ENCODE results near the gene SSH3.
"Not testable (repeated sequence)": the region's sequence is repeated elsewhere in the genome, so short reads cannot be mapped to it uniquely, and the experiment has no call there.

SSH3 gene, protein sequence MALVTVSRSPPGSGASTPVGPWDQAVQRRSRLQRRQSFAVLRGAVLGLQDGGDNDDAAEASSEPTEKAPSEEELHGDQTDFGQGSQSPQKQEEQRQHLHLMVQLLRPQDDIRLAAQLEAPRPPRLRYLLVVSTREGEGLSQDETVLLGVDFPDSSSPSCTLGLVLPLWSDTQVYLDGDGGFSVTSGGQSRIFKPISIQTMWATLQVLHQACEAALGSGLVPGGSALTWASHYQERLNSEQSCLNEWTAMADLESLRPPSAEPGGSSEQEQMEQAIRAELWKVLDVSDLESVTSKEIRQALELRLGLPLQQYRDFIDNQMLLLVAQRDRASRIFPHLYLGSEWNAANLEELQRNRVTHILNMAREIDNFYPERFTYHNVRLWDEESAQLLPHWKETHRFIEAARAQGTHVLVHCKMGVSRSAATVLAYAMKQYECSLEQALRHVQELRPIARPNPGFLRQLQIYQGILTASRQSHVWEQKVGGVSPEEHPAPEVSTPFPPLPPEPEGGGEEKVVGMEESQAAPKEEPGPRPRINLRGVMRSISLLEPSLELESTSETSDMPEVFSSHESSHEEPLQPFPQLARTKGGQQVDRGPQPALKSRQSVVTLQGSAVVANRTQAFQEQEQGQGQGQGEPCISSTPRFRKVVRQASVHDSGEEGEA

GRCh38 chr11:67303132-67303834 lies at the start of gene SSH3:
Gene SSH3 (plus strand): TSS chr11:67303530. CDS start chr11:67303626, 96 bp downstream.
- Histone ChIP-seq H3K79me2 (ENCODE audit: control insufficient read depth, insufficient read depth, low read length, unreplicated experiment) (no peaks in the 10 kb centered on the region), H3K4me1 (ENCODE audit: control insufficient read depth, insufficient read depth, low read length, unreplicated experiment) (peaks cover 4% of the 10 kb centered on the region), H2AFZ (ENCODE audit: low read length, unreplicated experiment) (peak within 1 kb of the TSS; percentile 51), H3K27ac (ENCODE audit: low read depth, low read length) (no peak within 1 kb of the TSS), H3K4me3 (ENCODE audit: low read depth, low read length) (peak within 1 kb of the TSS; percentile 82), H3K36me3 (ENCODE audit: insufficient read depth, low read length) (peaks cover 10% of the 10 kb centered on the region; the same call in 1 of the 2 replicates), H3K27me3 (ENCODE audit: insufficient read depth, low read length) (no peaks in the 10 kb centered on the region)

GRCh38 chr11:67253872-67254624 lies 49.3 kb upstream of the SSH3 start:
- H3K4me3 ChIP-seq (ENCODE audit: low read depth, low read length) = no peak overlapping the region
- H3K4me1 ChIP-seq (ENCODE audit: control insufficient read depth, insufficient read depth, low read length, unreplicated experiment) = no peaks in the 10 kb centered on the region
- H3K36me3 ChIP-seq (ENCODE audit: insufficient read depth, low read length) = peaks cover 48% of the 10 kb centered on the region
- no peaks in the 10 kb centered on the region for H3K27me3 ChIP-seq (ENCODE audit: insufficient read depth, low read length)
- H3K27ac ChIP-seq (ENCODE audit: low read depth, low read length) = no peak overlapping the region
- H2AFZ ChIP-seq (ENCODE audit: low read length, unreplicated experiment) = no peak overlapping the region
- no peaks in the 10 kb centered on the region for H3K79me2 ChIP-seq (ENCODE audit: control insufficient read depth, insufficient read depth, low read length, unreplicated experiment)

DNA sequence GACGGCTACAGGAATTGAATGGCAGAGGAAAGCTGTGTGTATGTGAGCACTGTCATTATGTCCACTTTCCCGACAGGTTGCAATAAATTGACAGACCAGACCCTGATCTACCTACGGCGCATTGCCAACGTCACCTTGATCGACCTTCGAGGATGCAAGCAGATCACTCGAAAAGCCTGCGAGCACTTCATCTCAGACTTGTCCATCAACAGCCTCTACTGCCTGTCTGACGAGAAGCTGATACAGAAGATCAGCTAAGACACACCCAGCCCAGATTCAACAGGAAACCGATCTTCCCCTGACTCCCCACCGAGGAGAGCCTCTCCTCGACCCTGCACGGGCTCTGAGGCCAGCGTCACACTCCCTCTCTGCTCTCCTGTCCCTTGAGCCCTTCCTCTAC lies 48.5 kb upstream of the SSH3 start:
- H3K36me3 ChIP-seq (ENCODE audit: insufficient read depth, low read length) = peaks cover 43% of the 10 kb centered on the region
- no peak overlapping the region for H3K27ac ChIP-seq (ENCODE audit: low read depth, low read length)
- no peaks in the 10 kb centered on the region for H3K27me3 ChIP-seq (ENCODE audit: insufficient read depth, low read length)
- H3K79me2 ChIP-seq (ENCODE audit: control insufficient read depth, insufficient read depth, low read length, unreplicated experiment) = no peaks in the 10 kb centered on the region
- H2AFZ ChIP-seq (ENCODE audit: low read length, unreplicated experiment) = no peak overlapping the region
- no peak overlapping the region for H3K4me3 ChIP-seq (ENCODE audit: low read depth, low read length)
- no peaks in the 10 kb centered on the region for H3K4me1 ChIP-seq (ENCODE audit: control insufficient read depth, insufficient read depth, low read length, unreplicated experiment)

- no peak overlapping the region for H2AFZ ChIP-seq (ENCODE audit: low read length, unreplicated experiment)
- H3K79me2 ChIP-seq (ENCODE audit: control insufficient read depth, insufficient read depth, low read length, unreplicated experiment) = no peaks in the 10 kb centered on the region
- H3K4me1 ChIP-seq (ENCODE audit: control insufficient read depth, insufficient read depth, low read length, unreplicated experiment) = no peaks in the 10 kb centered on the region
- H3K4me3 ChIP-seq (ENCODE audit: low read depth, low read length) = no peak overlapping the region
- H3K27ac ChIP-seq (ENCODE audit: low read depth, low read length) = no peak overlapping the region
- H3K36me3 ChIP-seq (ENCODE audit: insufficient read depth, low read length) = peaks cover 43% of the 10 kb centered on the region
- H3K27me3 ChIP-seq (ENCODE audit: insufficient read depth, low read length) = no peaks in the 10 kb centered on the region
These were observed 48.0 kb upstream of the SSH3 start for GRCh38 chr11:67255353-67255752.

- peaks cover 41% of the 10 kb centered on the region for H3K36me3 ChIP-seq (ENCODE audit: insufficient read depth, low read length)
- H3K4me1 ChIP-seq (ENCODE audit: control insufficient read depth, insufficient read depth, low read length, unreplicated experiment) = no peaks in the 10 kb centered on the region
- H3K4me3 ChIP-seq (ENCODE audit: low read depth, low read length) = no peak overlapping the region
- no peaks in the 10 kb centered on the region for H3K27me3 ChIP-seq (ENCODE audit: insufficient read depth, low read length)
- H3K79me2 ChIP-seq (ENCODE audit: control insufficient read depth, insufficient read depth, low read length, unreplicated experiment) = no peaks in the 10 kb centered on the region
- no peak overlapping the region for H3K27ac ChIP-seq (ENCODE audit: low read depth, low read length)
- H2AFZ ChIP-seq (ENCODE audit: low read length, unreplicated experiment) = no peak overlapping the region
These were observed 47.5 kb upstream of the SSH3 start for GRCh38 chr11:67255864-67256263.

- Histone ChIP-seq H3K79me2 (ENCODE audit: control insufficient read depth, insufficient read depth, low read length, unreplicated experiment) (no peaks in the 10 kb centered on the region), H3K27ac (ENCODE audit: low read depth, low read length) (no peak overlapping the region), H2AFZ (ENCODE audit: low read length, unreplicated experiment) (no peak overlapping the region), H3K4me3 (ENCODE audit: low read depth, low read length) (no peak overlapping the region), H3K36me3 (ENCODE audit: insufficient read depth, low read length) (peaks cover 34% of the 10 kb centered on the region), H3K4me1 (ENCODE audit: control insufficient read depth, insufficient read depth, low read length, unreplicated experiment) (no peaks in the 10 kb centered on the region), H3K27me3 (ENCODE audit: insufficient read depth, low read length) (no peaks in the 10 kb centered on the region)
These were observed 46.7 kb upstream of the SSH3 start for GRCh38 chr11:67256477-67257135.

- Histone ChIP-seq H3K79me2 (ENCODE audit: control insufficient read depth, insufficient read depth, low read length, unreplicated experiment) (no peaks in the 10 kb centered on the region), H3K27me3 (ENCODE audit: insufficient read depth, low read length) (no peaks in the 10 kb centered on the region), H3K36me3 (ENCODE audit: insufficient read depth, low read length) (0 out of 2 replicates have a peak, but pooled peaks cover 5% of the 10 kb centered on the region), H2AFZ (ENCODE audit: low read length, unreplicated experiment) (no peak overlapping the region), H3K4me3 (ENCODE audit: low read depth, low read length) (no peak overlapping the region), H3K27ac (ENCODE audit: low read depth, low read length) (no peak overlapping the region), H3K4me1 (ENCODE audit: control insufficient read depth, insufficient read depth, low read length, unreplicated experiment) (peaks cover 18% of the 10 kb centered on the region)
These were observed 42.9 kb upstream of the SSH3 start for GRCh38 chr11:67260406-67260805.

DNA sequence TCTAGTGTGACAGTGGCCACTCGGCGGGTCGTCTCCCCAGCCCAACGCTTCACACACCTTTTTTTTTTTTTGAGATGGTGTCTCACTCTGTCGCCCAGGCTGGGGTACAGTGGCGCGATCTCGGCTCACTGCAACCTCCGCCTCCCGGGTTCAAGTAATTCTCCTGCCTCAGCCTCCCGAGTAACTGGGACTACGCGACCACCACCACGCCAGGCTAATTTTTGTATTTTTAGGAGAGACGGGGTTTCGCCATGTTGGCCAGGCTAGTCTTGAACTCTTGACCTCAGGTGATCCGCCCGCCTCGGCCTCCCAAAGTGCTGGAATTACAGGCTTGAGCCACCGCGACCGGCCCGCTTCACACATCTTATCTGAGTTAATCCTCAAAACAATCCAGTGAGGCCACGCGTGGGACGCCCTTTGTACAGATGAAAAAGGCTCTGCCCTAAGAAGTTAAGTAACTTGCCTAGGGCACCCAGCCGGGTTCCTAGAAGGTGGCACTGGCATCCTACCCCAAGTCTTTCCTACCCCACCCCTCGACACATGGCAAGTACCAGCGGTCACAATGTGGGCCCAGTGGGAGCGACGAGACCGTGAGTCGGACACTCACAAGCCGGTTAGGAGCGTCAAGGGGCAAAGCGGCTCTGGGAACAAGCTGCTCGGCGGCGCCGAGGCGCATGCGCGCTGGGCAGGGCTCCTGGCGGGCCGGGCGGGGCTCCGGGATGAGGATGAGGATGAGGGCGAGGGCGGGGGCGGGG lies 42.3 kb upstream of the SSH3 start:
- Histone ChIP-seq H2AFZ (ENCODE audit: low read length, unreplicated experiment) (peak overlapping the region; percentile 70), H3K4me3 (ENCODE audit: low read depth, low read length) (peak overlapping the region; percentile 79), H3K4me1 (ENCODE audit: control insufficient read depth, insufficient read depth, low read length, unreplicated experiment) (peaks cover 18% of the 10 kb centered on the region)
- H3K27ac ChIP-seq (ENCODE audit: low read depth, low read length); H3K36me3 ChIP-seq (ENCODE audit: insufficient read depth, low read length); H3K27me3 ChIP-seq (ENCODE audit: insufficient read depth, low read length); H3K79me2 ChIP-seq (ENCODE audit: control insufficient read depth, insufficient read depth, low read length, unreplicated experiment): not testable (repeated sequence)

GRCh38 chr11:67261640-67261945 lies 41.7 kb upstream of the SSH3 start:
- H3K27ac ChIP-seq (ENCODE audit: low read depth, low read length) = no peak overlapping the region
- H3K4me3 ChIP-seq (ENCODE audit: low read depth, low read length) = peak overlapping the region; percentile 79
- no peak overlapping the region for H2AFZ ChIP-seq (ENCODE audit: low read length, unreplicated experiment)
- H3K79me2 ChIP-seq (ENCODE audit: control insufficient read depth, insufficient read depth, low read length, unreplicated experiment) = peaks cover under 1% of the 10 kb centered on the region
- H3K27me3 ChIP-seq (ENCODE audit: insufficient read depth, low read length) = no peaks in the 10 kb centered on the region
- H3K4me1 ChIP-seq (ENCODE audit: control insufficient read depth, insufficient read depth, low read length, unreplicated experiment) = peaks cover 18% of the 10 kb centered on the region
- no peaks in the 10 kb centered on the region for H3K36me3 ChIP-seq (ENCODE audit: insufficient read depth, low read length)
